ENCODE data around the gene POMGNT1.
A peak's percentile ranks its signal among the peaks of the same experiment; 100 is the strongest.
"Not testable (repeated sequence)": the region's sequence is repeated elsewhere in the genome, so short reads cannot be mapped to it uniquely, and the experiment has no call there.

The POMGNT1 gene

DNA sequence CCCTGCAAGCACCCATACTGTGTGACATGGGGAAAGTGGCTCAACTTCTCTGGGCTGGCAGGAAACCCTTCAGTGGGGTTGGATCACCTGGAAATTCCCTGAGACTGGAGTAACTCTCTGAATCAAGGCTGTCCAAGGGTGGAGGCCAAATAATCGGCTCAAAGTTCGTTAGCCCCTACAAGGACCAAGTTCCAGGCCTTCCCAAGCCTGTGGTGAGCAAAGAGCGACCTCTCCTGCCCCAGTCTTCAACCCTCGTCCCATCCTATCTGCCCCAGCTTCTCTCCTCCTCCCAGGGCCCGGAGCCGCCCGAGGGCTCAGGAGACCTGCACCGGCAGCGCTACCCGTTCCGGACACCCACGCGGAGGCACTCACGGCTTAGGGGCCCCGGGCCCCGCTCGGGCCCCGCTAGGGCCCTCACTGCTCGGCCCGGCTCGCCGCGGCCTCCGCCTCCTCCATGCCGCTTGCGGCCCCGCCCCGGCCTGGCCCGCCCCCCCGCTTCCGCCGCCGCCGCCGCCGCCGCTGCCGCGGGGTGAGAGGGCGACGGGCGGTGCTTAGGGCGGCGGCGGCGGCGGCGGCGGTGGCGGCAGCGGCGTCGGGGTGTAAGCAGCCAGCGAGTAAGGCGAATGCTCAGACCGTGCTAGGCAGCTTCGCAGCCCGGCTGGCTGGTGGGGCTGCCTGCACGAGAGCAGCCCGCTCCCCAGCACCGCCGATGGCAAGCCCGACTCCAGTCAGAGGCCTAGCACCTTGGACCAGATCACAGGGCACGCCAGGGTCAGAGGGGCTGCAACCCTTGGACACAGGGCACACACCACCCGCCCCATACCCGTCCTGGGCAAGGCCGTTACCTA lies at the start of gene POMGNT1:
TSS of gene POMGNT1 (minus strand) at position 471 of the 848 bp plus-strand sequence. CDS start 613 bp downstream, outside the sequence.
- H3K27me3 ChIP-seq (ENCODE audit: control insufficient read depth, insufficient read depth, low read length): no peaks in the 10 kb centered on the region
- peaks cover 7% of the 10 kb centered on the region; the same call in 1 of the 2 replicates for H3K4me1 ChIP-seq (ENCODE audit: control insufficient read depth, insufficient read depth, low read length)
- peak within 1 kb of the TSS; percentile 74 for H3K9ac ChIP-seq (ENCODE audit: low read length)
- H3K27ac ChIP-seq (ENCODE audit: low read depth, low read length): no peak within 1 kb of the TSS; the same call in 1 of the 2 replicates
- no peaks in the 10 kb centered on the region for H3K9me3 ChIP-seq (ENCODE audit: control insufficient read depth, insufficient read depth, low read depth, low read length)
- peaks cover 15% of the 10 kb centered on the region for H3K36me3 ChIP-seq (ENCODE audit: control insufficient read depth, insufficient read depth, low read length)
- peak within 1 kb of the TSS; percentile 81 for H3K4me3 ChIP-seq (ENCODE audit: low read depth, low read length)

DNA sequence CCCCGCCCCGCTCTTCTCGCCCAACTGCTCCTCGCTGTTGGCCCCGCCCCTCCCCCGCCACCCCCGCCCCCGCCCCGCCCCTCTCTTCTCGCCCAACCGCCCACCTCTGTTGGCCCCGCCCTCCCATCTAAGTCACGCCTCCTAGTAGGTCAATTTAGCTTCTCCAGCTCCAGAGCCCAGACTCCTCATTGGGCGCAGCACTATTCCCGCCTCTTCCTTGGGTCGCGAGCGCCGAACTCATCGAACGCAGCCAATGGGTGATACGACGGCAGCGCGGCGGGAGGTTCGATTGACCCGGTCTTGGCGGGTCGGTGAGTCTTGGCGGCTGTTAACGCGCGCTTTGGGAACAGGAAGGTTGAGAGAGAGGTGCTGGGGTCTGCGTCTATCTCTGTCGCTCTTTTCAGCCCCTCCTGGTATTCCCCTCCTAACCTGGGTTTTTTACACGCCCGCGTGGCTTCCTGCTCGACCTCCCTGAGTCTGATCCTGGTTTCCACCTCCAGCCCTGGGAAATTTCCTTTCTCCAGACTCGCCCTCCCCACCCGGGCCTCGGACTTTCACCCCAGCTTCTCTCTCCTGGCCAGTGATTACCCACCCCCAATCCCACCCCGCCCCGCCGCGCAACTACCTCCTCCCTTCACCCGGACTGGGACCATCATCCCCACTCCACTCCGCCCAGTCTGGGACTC lies 49.3 kb upstream of the POMGNT1 start, which contains the start of gene RAD54L:
TSS of gene RAD54L (plus strand) at position 328 of the 686 bp plus-strand sequence. CDS start 643 bp downstream, outside the sequence.
- peak within 1 kb of the TSS; percentile 10; the same call in 1 of the 2 replicates for H3K27ac ChIP-seq (ENCODE audit: low read depth, low read length)

DNA sequence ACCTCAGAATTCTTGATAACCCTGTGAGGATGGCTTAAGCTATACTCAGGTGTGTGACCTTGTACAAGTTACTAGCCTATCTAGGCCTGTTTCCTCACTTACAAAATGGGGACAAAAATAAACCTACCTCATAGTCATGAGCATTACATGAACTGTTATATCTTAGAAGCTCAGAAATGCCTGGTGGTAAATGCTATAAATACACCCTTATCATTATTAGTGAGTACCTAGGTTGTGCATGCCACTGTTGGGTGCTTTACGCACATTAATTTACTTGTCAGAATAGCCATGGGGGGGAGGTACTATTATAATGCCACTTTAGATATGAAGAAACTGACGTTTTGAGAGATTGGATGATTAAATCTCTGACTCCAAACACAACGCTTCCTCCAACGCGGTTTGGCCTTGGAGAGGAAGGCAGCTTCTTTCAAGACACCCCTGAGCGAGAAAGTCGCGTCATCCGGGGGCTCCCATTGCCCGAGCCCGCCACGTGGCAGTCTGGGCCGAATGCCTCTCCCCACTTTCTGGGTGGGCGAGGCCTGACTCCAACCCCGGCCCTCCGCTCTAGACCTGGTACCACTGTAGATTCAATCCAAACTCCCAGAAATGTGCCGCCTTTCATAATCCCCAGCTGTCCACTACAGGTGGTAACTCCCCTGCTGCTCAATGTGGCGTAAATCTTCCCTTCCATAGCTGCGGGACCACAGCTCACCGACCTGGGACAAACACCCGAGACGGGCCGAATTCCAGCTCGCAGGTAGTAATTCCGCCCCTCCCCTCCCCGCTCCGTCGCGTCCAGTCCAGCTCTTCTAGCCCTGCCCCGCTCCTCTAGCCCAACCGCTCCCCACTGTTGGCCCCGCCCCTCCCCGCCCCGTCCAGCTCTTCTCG lies 48.6 kb upstream of the POMGNT1 start:
- Histone ChIP-seq H3K9me3 (ENCODE audit: control insufficient read depth, insufficient read depth, low read depth, low read length) (no peaks in the 10 kb centered on the region), H3K36me3 (ENCODE audit: control insufficient read depth, insufficient read depth, low read length) (peaks cover 31% of the 10 kb centered on the region), H3K4me1 (ENCODE audit: control insufficient read depth, insufficient read depth, low read length) (peaks cover 13% of the 10 kb centered on the region; the same call in 1 of the 2 replicates), H3K4me3 (ENCODE audit: low read depth, low read length) (peak overlapping the region; percentile 77), H3K27ac (ENCODE audit: low read depth, low read length) (no peak overlapping the region), H3K9ac (ENCODE audit: low read length) (peak overlapping the region; percentile 71), H3K27me3 (ENCODE audit: control insufficient read depth, insufficient read depth, low read length) (no peaks in the 10 kb centered on the region)

More for the DNA sequence above, 49.3 kb upstream of the POMGNT1 start, which contains the start of gene RAD54L:
- Histone ChIP-seq H3K4me3 (ENCODE audit: low read depth, low read length) (peak within 1 kb of the TSS; percentile 92), H3K4me1 (ENCODE audit: control insufficient read depth, insufficient read depth, low read length) (peaks cover 13% of the 10 kb centered on the region; the same call in 1 of the 2 replicates), H3K9ac (ENCODE audit: low read length) (peak within 1 kb of the TSS; percentile 96), H3K36me3 (ENCODE audit: control insufficient read depth, insufficient read depth, low read length) (peaks cover 39% of the 10 kb centered on the region), H3K9me3 (ENCODE audit: control insufficient read depth, insufficient read depth, low read depth, low read length) (no peaks in the 10 kb centered on the region), H3K27me3 (ENCODE audit: control insufficient read depth, insufficient read depth, low read length) (no peaks in the 10 kb centered on the region)

DNA sequence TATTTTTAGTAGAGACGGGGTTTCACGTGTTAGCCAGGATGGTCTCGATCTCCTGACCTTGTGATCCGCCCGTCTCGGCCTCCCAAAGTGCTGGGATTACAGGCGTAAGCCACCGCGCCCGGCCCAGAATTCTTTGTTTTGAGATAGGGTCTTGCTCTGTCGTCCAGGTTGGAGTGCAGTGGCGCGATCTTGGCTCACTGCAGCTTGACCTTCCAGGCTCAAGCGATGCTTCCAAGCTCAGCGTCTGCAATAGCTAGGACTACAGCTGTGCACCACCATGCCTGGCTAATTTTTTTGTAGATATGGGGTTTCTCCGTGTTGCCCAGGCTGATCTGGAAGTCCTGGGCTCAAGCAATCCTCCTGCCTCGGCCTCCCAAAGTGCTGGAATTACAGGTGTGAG lies 47.9 kb upstream of the POMGNT1 start:
- peaks cover 13% of the 10 kb centered on the region; the same call in 1 of the 2 replicates for H3K4me1 ChIP-seq (ENCODE audit: control insufficient read depth, insufficient read depth, low read length)
- H3K4me3 ChIP-seq (ENCODE audit: low read depth, low read length): peak overlapping the region; percentile 77; the same call in 1 of the 2 replicates
- peaks cover 24% of the 10 kb centered on the region for H3K36me3 ChIP-seq (ENCODE audit: control insufficient read depth, insufficient read depth, low read length)
- not testable (repeated sequence) for H3K9me3 ChIP-seq (ENCODE audit: control insufficient read depth, insufficient read depth, low read depth, low read length); H3K9ac ChIP-seq (ENCODE audit: low read length); H3K27ac ChIP-seq (ENCODE audit: low read depth, low read length); H3K27me3 ChIP-seq (ENCODE audit: control insufficient read depth, insufficient read depth, low read length)

DNA sequence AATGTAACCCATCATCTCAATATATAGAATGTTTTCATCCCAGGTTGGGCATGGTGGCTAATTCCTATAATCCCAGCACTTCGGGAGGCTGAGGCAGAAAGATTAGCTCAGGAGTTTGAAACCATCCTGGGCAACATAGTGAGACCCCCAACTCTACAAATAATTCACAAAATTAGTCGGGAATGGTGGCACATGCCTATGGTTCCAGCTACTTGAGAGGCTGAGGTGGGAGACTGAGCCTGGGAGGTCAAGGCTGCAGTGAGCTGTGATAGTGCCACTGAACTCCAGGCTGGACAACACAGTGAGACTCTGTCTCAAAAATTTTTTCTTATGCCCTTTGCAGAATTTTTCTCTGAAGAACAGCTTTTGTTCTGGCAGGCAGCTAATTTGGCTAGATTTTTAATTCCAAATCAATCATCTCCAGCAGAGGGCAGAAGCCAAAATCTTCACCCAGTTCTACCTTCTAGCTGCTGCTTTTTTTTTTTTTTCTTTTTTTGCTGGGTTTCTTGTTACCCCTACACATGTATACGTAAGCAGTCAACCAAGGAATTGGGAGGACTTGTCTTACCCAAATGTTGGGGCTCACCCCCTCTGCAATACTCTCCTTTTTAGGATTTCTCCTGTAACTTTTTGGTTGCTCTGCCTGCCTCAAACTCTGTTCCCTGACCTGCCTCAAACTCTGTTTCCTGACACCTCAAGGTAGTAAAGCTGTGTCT lies 46.6 kb upstream of the POMGNT1 start:
- no peak overlapping the region for H3K27ac ChIP-seq (ENCODE audit: low read depth, low read length)
- H3K36me3 ChIP-seq (ENCODE audit: control insufficient read depth, insufficient read depth, low read length): peaks cover 13% of the 10 kb centered on the region
- no peaks in the 10 kb centered on the region for H3K27me3 ChIP-seq (ENCODE audit: control insufficient read depth, insufficient read depth, low read length)
- peaks cover 13% of the 10 kb centered on the region; the same call in 1 of the 2 replicates for H3K4me1 ChIP-seq (ENCODE audit: control insufficient read depth, insufficient read depth, low read length)
- H3K9me3 ChIP-seq (ENCODE audit: control insufficient read depth, insufficient read depth, low read depth, low read length): no peaks in the 10 kb centered on the region; the same call in 1 of the 2 replicates
- no peak overlapping the region for H3K9ac ChIP-seq (ENCODE audit: low read length)
- H3K4me3 ChIP-seq (ENCODE audit: low read depth, low read length): no peak overlapping the region

DNA sequence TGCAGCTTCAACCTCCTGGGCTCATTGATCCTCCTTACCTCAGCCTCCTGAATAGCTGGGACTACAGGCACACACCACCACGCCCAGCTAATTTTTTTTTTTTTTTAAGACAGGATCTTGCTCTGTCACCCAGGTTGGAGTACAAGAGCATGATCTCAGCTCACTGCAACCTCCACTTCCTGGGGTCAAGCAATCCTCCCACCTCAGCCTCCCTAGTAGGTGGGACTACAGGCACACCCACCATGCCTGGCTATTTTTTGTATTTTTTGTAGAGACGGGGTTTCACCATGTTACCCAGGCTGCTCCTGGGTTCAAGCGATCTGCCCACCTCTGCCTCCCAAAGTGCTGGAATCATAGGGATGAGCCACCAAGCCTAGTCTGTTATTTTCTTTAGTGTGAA lies 45.6 kb upstream of the POMGNT1 start:
- H3K27me3 ChIP-seq (ENCODE audit: control insufficient read depth, insufficient read depth, low read length); H3K9ac ChIP-seq (ENCODE audit: low read length); H3K27ac ChIP-seq (ENCODE audit: low read depth, low read length); H3K9me3 ChIP-seq (ENCODE audit: control insufficient read depth, insufficient read depth, low read depth, low read length); H3K36me3 ChIP-seq (ENCODE audit: control insufficient read depth, insufficient read depth, low read length); H3K4me3 ChIP-seq (ENCODE audit: low read depth, low read length): not testable (repeated sequence)
- H3K4me1 ChIP-seq (ENCODE audit: control insufficient read depth, insufficient read depth, low read length): peaks cover 13% of the 10 kb centered on the region; the same call in 1 of the 2 replicates

DNA sequence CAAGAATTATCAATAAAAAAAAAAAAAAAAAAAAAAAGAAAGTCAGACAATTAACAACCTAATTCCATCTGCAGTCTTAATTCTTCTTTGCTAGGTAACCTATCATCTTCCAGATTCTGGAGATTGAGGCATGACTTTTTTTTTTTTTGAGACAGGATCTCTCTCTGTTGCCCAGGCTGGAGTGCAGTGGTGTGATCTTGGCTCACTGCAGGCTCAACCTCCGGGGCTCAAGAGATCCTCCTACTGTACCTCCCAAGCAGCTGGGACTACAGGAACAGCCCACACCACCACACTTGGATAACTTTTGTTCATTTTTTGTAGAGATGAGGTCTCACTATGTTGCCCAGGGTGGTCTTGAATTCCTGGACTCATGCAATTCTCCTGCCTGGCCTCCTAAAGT lies 44.7 kb upstream of the POMGNT1 start:
- no peak overlapping the region for H3K4me3 ChIP-seq (ENCODE audit: low read depth, low read length)
- peaks cover 7% of the 10 kb centered on the region; the same call in 1 of the 2 replicates for H3K4me1 ChIP-seq (ENCODE audit: control insufficient read depth, insufficient read depth, low read length)
- no peak overlapping the region for H3K9ac ChIP-seq (ENCODE audit: low read length)
- no peaks in the 10 kb centered on the region for H3K36me3 ChIP-seq (ENCODE audit: control insufficient read depth, insufficient read depth, low read length)
- H3K27me3 ChIP-seq (ENCODE audit: control insufficient read depth, insufficient read depth, low read length): no peaks in the 10 kb centered on the region
- peaks cover 10% of the 10 kb centered on the region for H3K9me3 ChIP-seq (ENCODE audit: control insufficient read depth, insufficient read depth, low read depth, low read length)
- H3K27ac ChIP-seq (ENCODE audit: low read depth, low read length): no peak overlapping the region

DNA sequence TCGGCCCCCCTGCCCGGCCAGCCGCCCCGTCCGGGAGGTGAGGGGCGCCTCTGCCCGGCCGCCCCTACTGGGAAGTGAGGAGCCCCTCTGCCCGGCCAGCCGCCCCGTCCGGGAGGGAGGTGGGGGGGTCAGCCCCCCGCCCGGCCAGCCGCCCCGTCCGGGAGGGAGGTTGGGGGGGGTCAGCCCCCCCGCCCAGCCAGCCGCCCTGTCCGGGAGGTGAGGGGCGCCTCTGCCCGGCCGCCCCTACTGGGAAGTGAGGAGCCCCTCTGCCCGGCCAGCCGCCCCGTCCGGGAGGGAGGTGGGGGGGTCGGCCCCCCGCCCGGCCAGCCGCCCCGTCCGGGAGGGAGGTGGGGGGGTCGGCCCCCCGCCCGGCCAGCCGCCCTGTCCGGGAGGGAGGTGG lies 43.5 kb upstream of the POMGNT1 start:
- not testable (repeated sequence) for H3K27ac ChIP-seq (ENCODE audit: low read depth, low read length); H3K36me3 ChIP-seq (ENCODE audit: control insufficient read depth, insufficient read depth, low read length); H3K27me3 ChIP-seq (ENCODE audit: control insufficient read depth, insufficient read depth, low read length); H3K4me3 ChIP-seq (ENCODE audit: low read depth, low read length); H3K4me1 ChIP-seq (ENCODE audit: control insufficient read depth, insufficient read depth, low read length); H3K9ac ChIP-seq (ENCODE audit: low read length)
- H3K9me3 ChIP-seq (ENCODE audit: control insufficient read depth, insufficient read depth, low read depth, low read length): peaks cover 19% of the 10 kb centered on the region

DNA sequence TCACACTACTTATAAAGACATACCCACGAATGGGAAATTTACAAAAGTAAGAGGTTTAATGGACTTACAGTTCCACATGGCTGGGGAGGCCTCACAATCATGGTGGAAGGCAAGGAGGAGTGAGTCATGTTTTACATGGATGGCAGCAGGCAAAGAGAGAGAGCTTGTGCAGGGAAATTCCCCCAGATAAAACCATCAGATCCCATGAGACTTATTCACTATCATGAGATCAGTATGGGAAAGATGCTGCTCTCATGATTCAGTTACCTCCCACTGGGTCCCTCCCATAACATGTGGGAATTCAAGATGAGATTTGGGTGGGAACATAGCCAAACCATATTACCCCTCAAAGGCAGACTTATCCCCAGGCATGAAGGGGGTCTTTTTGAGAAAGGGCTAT lies 40.6 kb upstream of the POMGNT1 start:
- peaks cover 25% of the 10 kb centered on the region for H3K9me3 ChIP-seq (ENCODE audit: control insufficient read depth, insufficient read depth, low read depth, low read length)
- not testable (repeated sequence) for H3K4me1 ChIP-seq (ENCODE audit: control insufficient read depth, insufficient read depth, low read length); H3K27me3 ChIP-seq (ENCODE audit: control insufficient read depth, insufficient read depth, low read length); H3K27ac ChIP-seq (ENCODE audit: low read depth, low read length); H3K9ac ChIP-seq (ENCODE audit: low read length); H3K4me3 ChIP-seq (ENCODE audit: low read depth, low read length); H3K36me3 ChIP-seq (ENCODE audit: control insufficient read depth, insufficient read depth, low read length)

DNA sequence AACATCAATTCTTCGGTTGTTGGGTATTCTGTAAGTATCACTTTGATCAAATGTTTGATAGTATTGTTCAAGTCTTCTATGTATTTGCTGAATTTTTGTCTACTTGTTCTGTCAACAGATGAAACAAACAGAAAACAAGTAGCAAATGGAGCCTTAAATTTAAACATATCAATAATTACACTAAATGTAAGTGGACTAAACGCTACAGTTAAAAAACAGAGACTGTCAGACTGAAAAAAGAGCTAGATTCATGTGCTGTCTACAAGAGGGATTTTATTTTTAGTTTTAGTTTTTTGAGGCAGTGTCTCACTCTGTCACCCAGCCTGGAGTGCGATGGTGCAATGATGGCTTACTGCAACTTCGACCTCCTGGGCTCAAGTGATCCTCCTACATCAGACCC lies 38.6 kb upstream of the POMGNT1 start:
- no peak overlapping the region for H3K4me3 ChIP-seq (ENCODE audit: low read depth, low read length)
- no peaks in the 10 kb centered on the region for H3K27me3 ChIP-seq (ENCODE audit: control insufficient read depth, insufficient read depth, low read length)
- H3K9ac ChIP-seq (ENCODE audit: low read length): no peak overlapping the region
- H3K4me1 ChIP-seq (ENCODE audit: control insufficient read depth, insufficient read depth, low read length): no peaks in the 10 kb centered on the region
- H3K27ac ChIP-seq (ENCODE audit: low read depth, low read length): no peak overlapping the region
- peaks cover 25% of the 10 kb centered on the region for H3K9me3 ChIP-seq (ENCODE audit: control insufficient read depth, insufficient read depth, low read depth, low read length)
- H3K36me3 ChIP-seq (ENCODE audit: control insufficient read depth, insufficient read depth, low read length): no peaks in the 10 kb centered on the region
